ENCODE measurements around the gene WDFY4.

The WDFY4 gene

DNA sequence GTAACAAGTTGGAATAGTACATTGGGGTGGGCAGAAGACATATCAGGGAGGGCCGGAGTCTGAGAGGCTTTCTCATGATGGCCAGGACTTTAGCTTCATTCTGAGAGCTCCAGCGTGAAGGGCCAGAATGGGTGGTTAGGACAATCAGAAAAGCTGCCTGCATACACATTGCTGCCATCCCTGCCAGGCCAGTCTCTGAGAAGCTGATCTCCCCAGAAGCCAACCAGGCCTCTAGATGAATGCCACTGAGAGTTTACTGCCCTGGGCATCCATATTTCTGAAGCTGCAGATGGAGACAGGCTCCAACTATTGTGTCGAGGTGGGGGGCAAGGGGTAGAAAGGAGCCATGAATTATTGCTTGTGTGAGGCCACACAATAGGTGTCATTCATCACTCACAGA, 47.8 kb upstream of the WDFY4 start:
- Histone ChIP-seq H2AFZ (ENCODE audit: insufficient read depth, low read length, poor library complexity) (no peak overlapping the region), H4K12ac (ENCODE audit: low read depth, low read length) (no peak overlapping the region), H3K9ac (ENCODE audit: low read length) (no peak overlapping the region), H3K18ac (ENCODE audit: low read length) (no peak overlapping the region), H3K4ac (ENCODE audit: low read depth, low read length) (no peak overlapping the region), H2AK5ac (ENCODE audit: low read length) (no peak overlapping the region), H3K4me3 (ENCODE audit: low read depth, low read length) (no peak overlapping the region), H3K23ac (ENCODE audit: low read length) (no peak overlapping the region), H3K27me3 (ENCODE audit: insufficient read depth, low read length) (no peaks in the 10 kb centered on the region), H3K4me1 (ENCODE audit: control insufficient read depth in 1 of 2, insufficient read depth in 2 of 2, low read length in 2 of 2) (peaks cover 2% of the 10 kb centered on the region in 2 experiments), H3K14ac (ENCODE audit: low read length) (no peak overlapping the region), H2BK12ac (ENCODE audit: low read length) (no peak overlapping the region), H4K91ac (ENCODE audit: low read depth, low read length) (no peak overlapping the region), H2BK120ac (ENCODE audit: insufficient read depth, low read length, poor library complexity) (no peak overlapping the region), H3K79me2 (ENCODE audit: control insufficient read depth, insufficient read depth, low read length, poor library complexity) (no peaks in the 10 kb centered on the region), H4K8ac (ENCODE audit: low read depth, low read length) (no peak overlapping the region), H3K4me2 (ENCODE audit: low read length) (no peak overlapping the region), H3K27ac (ENCODE audit: low read depth, low read length) (no peak overlapping the region), H3K79me1 (ENCODE audit: low read length) (no peaks in the 10 kb centered on the region), H2BK5ac (ENCODE audit: low read depth, low read length, poor library complexity) (no peak overlapping the region), H3K9me3 (ENCODE audit: insufficient read depth, low read depth, low read length) (peaks cover 2% of the 10 kb centered on the region), H3K36me3 (ENCODE audit: control insufficient read depth in 1 of 2, insufficient read depth in 2 of 2, low read length in 2 of 2) (no peaks in the 10 kb centered on the region)
- no CpG with 5 or more reads among the region's 3 CpGs for WGBS (ENCODE audit: extremely low coverage, insufficient coverage, insufficient read length)
- DNase-seq: no peak

GRCh38 chr10:48638158-48638557, 46.5 kb upstream of the WDFY4 start:
- no peak for DNase-seq
- Histone ChIP-seq H3K4me3 (ENCODE audit: low read depth, low read length) (no peak overlapping the region), H3K14ac (ENCODE audit: low read length) (no peak overlapping the region), H3K79me2 (ENCODE audit: control insufficient read depth, insufficient read depth, low read length, poor library complexity) (no peaks in the 10 kb centered on the region), H2AK5ac (ENCODE audit: low read length) (no peak overlapping the region), H3K23ac (ENCODE audit: low read length) (no peak overlapping the region), H3K4me1 (ENCODE audit: control insufficient read depth in 1 of 2, insufficient read depth in 2 of 2, low read length in 2 of 2) (peaks cover 2% of the 10 kb centered on the region in 2 experiments), H3K9me3 (ENCODE audit: insufficient read depth, low read depth, low read length) (peaks cover 2% of the 10 kb centered on the region), H3K4me2 (ENCODE audit: low read length) (no peak overlapping the region), H3K79me1 (ENCODE audit: low read length) (no peaks in the 10 kb centered on the region), H4K12ac (ENCODE audit: low read depth, low read length) (no peak overlapping the region), H3K36me3 (ENCODE audit: control insufficient read depth in 1 of 2, insufficient read depth in 2 of 2, low read length in 2 of 2) (no peaks in the 10 kb centered on the region), H4K8ac (ENCODE audit: low read depth, low read length) (no peak overlapping the region), H3K4ac (ENCODE audit: low read depth, low read length) (no peak overlapping the region), H2BK120ac (ENCODE audit: insufficient read depth, low read length, poor library complexity) (no peak overlapping the region), H4K91ac (ENCODE audit: low read depth, low read length) (no peak overlapping the region), H2BK5ac (ENCODE audit: low read depth, low read length, poor library complexity) (no peak overlapping the region), H3K27ac (ENCODE audit: low read depth, low read length) (no peak overlapping the region), H3K9ac (ENCODE audit: low read length) (no peak overlapping the region), H2BK12ac (ENCODE audit: low read length) (no peak overlapping the region), H3K18ac (ENCODE audit: low read length) (no peak overlapping the region), H3K27me3 (ENCODE audit: insufficient read depth, low read length) (no peaks in the 10 kb centered on the region), H2AFZ (ENCODE audit: insufficient read depth, low read length, poor library complexity) (no peak overlapping the region)
- WGBS (ENCODE audit: extremely low coverage, insufficient coverage, insufficient read length): no CpG with 5 or more reads among the region's 4 CpGs

DNA sequence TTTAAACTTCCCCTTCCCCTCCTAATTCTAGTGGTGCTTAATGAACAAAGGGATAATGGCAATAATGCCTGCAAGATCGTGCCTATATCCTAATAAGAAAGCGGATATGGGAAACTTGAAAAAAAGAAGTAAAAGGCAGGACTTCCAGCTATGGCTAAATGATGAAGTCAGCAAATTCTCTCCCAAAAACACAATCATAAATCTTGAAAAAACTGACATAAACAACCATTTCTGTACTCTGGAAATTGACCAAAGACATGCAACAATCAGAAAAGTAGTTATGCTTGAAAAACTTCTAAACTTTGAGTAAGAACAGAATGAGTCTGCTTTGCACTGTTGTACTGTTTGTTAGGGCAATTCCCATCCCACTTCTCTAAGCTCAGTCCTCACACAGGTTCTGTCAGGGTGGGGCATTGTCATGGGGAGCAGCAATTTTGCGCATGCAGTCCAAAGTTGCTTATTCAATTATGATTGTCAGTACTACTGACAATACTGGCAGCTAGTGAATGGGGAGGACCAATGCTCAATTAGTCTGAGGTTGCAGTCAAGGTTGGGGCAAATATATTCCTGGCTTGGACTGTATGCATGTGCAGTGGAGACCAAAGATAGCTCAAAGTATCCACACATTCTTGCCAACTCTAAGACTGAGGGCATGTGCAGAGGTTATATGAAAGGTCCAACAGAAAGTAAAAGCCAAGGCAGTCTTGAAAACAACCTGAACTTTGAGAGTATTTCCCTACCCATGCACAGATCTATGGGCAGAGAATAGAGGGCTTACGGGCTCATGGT, 45.7 kb upstream of the WDFY4 start:
- WGBS (ENCODE audit: extremely low coverage, insufficient coverage, insufficient read length): no CpG with 5 or more reads among the region's 4 CpGs
- H3K23ac ChIP-seq (ENCODE audit: low read length): no peak overlapping the region
- H3K79me1 ChIP-seq (ENCODE audit: low read length): no peaks in the 10 kb centered on the region
- H3K79me2 ChIP-seq (ENCODE audit: control insufficient read depth, insufficient read depth, low read length, poor library complexity): no peaks in the 10 kb centered on the region
- H3K4me2 ChIP-seq (ENCODE audit: low read length): no peak overlapping the region
- H3K4me3 ChIP-seq (ENCODE audit: low read depth, low read length): no peak overlapping the region
- no peak overlapping the region for H4K12ac ChIP-seq (ENCODE audit: low read depth, low read length)
- no peaks in the 10 kb centered on the region for H3K36me3 ChIP-seq (ENCODE audit: control insufficient read depth in 1 of 2, insufficient read depth in 2 of 2, low read length in 2 of 2)
- no peak overlapping the region for H3K9ac ChIP-seq (ENCODE audit: low read length)
- H2BK5ac ChIP-seq (ENCODE audit: low read depth, low read length, poor library complexity): no peak overlapping the region
- H4K91ac ChIP-seq (ENCODE audit: low read depth, low read length): no peak overlapping the region
- no peak overlapping the region for H3K18ac ChIP-seq (ENCODE audit: low read length)
- H3K9me3 ChIP-seq (ENCODE audit: insufficient read depth, low read depth, low read length): peaks cover 2% of the 10 kb centered on the region
- no peak overlapping the region for H3K14ac ChIP-seq (ENCODE audit: low read length)
- no peaks in the 10 kb centered on the region for H3K27me3 ChIP-seq (ENCODE audit: insufficient read depth, low read length)
- H3K27ac ChIP-seq (ENCODE audit: low read depth, low read length): no peak overlapping the region
- H3K4ac ChIP-seq (ENCODE audit: low read depth, low read length): no peak overlapping the region
- no peak overlapping the region for H2AK5ac ChIP-seq (ENCODE audit: low read length)
- no peak overlapping the region for H2AFZ ChIP-seq (ENCODE audit: insufficient read depth, low read length, poor library complexity)
- DNase-seq: no peak
- no peak overlapping the region for H4K8ac ChIP-seq (ENCODE audit: low read depth, low read length)
- no peak overlapping the region for H2BK120ac ChIP-seq (ENCODE audit: insufficient read depth, low read length, poor library complexity)
- no peak overlapping the region for H2BK12ac ChIP-seq (ENCODE audit: low read length)
- H3K4me1 ChIP-seq (ENCODE audit: control insufficient read depth in 1 of 2, insufficient read depth in 2 of 2, low read length in 2 of 2): peaks cover 2% of the 10 kb centered on the region in 2 experiments

GRCh38 chr10:48639632-48640031, 45.0 kb upstream of the WDFY4 start:
- H4K91ac ChIP-seq (ENCODE audit: low read depth, low read length): no peak overlapping the region
- no peaks in the 10 kb centered on the region for H3K27me3 ChIP-seq (ENCODE audit: insufficient read depth, low read length)
- H2AK5ac ChIP-seq (ENCODE audit: low read length): no peak overlapping the region
- no peak overlapping the region for H2AFZ ChIP-seq (ENCODE audit: insufficient read depth, low read length, poor library complexity)
- H3K23ac ChIP-seq (ENCODE audit: low read length): no peak overlapping the region
- H2BK12ac ChIP-seq (ENCODE audit: low read length): no peak overlapping the region
- peak in 1 of 2 donors; percentile 12 for DNase-seq
- H3K4me2 ChIP-seq (ENCODE audit: low read length): no peak overlapping the region
- H3K18ac ChIP-seq (ENCODE audit: low read length): no peak overlapping the region
- no peak overlapping the region for H3K4me3 ChIP-seq (ENCODE audit: low read depth, low read length)
- no peak overlapping the region for H2BK120ac ChIP-seq (ENCODE audit: insufficient read depth, low read length, poor library complexity)
- H3K9ac ChIP-seq (ENCODE audit: low read length): no peak overlapping the region
- no peaks in the 10 kb centered on the region for H3K36me3 ChIP-seq (ENCODE audit: control insufficient read depth in 1 of 2, insufficient read depth in 2 of 2, low read length in 2 of 2)
- H3K79me1 ChIP-seq (ENCODE audit: low read length): no peaks in the 10 kb centered on the region
- no peak overlapping the region for H3K4ac ChIP-seq (ENCODE audit: low read depth, low read length)
- no peak overlapping the region for H3K14ac ChIP-seq (ENCODE audit: low read length)
- H3K79me2 ChIP-seq (ENCODE audit: control insufficient read depth, insufficient read depth, low read length, poor library complexity): no peaks in the 10 kb centered on the region
- peaks cover 2% of the 10 kb centered on the region in 2 experiments for H3K4me1 ChIP-seq (ENCODE audit: control insufficient read depth in 1 of 2, insufficient read depth in 2 of 2, low read length in 2 of 2)
- WGBS (ENCODE audit: extremely low coverage, insufficient coverage, insufficient read length): no CpG with 5 or more reads among the region's 1 CpG
- peaks cover 2% of the 10 kb centered on the region for H3K9me3 ChIP-seq (ENCODE audit: insufficient read depth, low read depth, low read length)
- no peak overlapping the region for H4K12ac ChIP-seq (ENCODE audit: low read depth, low read length)
- H3K27ac ChIP-seq (ENCODE audit: low read depth, low read length): no peak overlapping the region
- H4K8ac ChIP-seq (ENCODE audit: low read depth, low read length): no peak overlapping the region
- no peak overlapping the region for H2BK5ac ChIP-seq (ENCODE audit: low read depth, low read length, poor library complexity)
